IMR-90 (cell line): Measurements from ENCODE around the gene FCHO1. TPM values are rescaled to one million over a fixed set of nuclear protein-coding genes. Genes with fewer than 3 reads are reported as not detected.

Source experiments
- ATAC-seq: fragments of 200-7000 bp; cut with Tn5 transposase; 2 replicates; pipeline ENCODE4 v1.9.1; 2020; ENCODE audit warnings: low read depth, mild to moderate bottlenecking, moderate library complexity
- BruUV-seq: library from RNA; stranded (reverse); fragments of 400-500 nt; replicated peaks from 2 replicates; lab custom pipeline; 2021; lab: Mats Ljungman, UMichigan
- CTCF ChIA-PET: fragments of 300-600 bp; formaldehyde crosslinking; extraction: SDS; loops from one replicate; lab custom pipeline; 2021; ENCODE audit warnings: antibody characterized with exemption; lab: Yijun Ruan, JAX
- POLR2A ChIA-PET: fragments of 300-600 bp; sonication (Branson Sonifier 250); formaldehyde crosslinking; loops from one replicate; lab custom pipeline; 2022; ENCODE audit warnings: antibody characterized with exemption; ENCODE audit not compliant: unreplicated experiment; lab: Charles Lee
- DNase-seq: peaks from one replicate; pipeline ENCODE4 v3.0.0; 2013
- H2AFZ ChIP-seq: replicated peaks from 2 replicates; pipeline ENCODE3; 2013; ENCODE audit warnings: low read length, mild to moderate bottlenecking; ENCODE audit not compliant: poor library complexity
- H2AK5ac ChIP-seq: 2 replicates; pipeline ENCODE4 v1.6.1; 2013; ENCODE audit warnings: low read depth, low read length, inconsistent platforms
- H2AK9ac ChIP-seq: replicated peaks from 2 replicates; pipeline ENCODE3; 2013; ENCODE audit warnings: mild to moderate bottlenecking, low read depth, low read length, moderate library complexity; ENCODE audit not compliant: poor library complexity
- H2BK120ac ChIP-seq: 2 replicates; pipeline ENCODE4 v1.6.1; 2013; ENCODE audit warnings: low read depth, low read length, inconsistent platforms
- H2BK15ac ChIP-seq: 3 replicates; pipeline ENCODE4 v1.6.1; 2013; ENCODE audit warnings: low read depth, low read length, inconsistent platforms
- H2BK20ac ChIP-seq: 2 replicates; pipeline ENCODE4 v1.6.1; 2013; ENCODE audit warnings: low read depth, mild to moderate bottlenecking, inconsistent platforms, low read length, moderate library complexity
- H2BK5ac ChIP-seq: 2 replicates; pipeline ENCODE4 v1.6.1; 2013; ENCODE audit warnings: mild to moderate bottlenecking, low read depth, low read length, inconsistent platforms; ENCODE audit not compliant: poor library complexity, severe bottlenecking
- H3K14ac ChIP-seq: replicated peaks from 2 replicates; pipeline ENCODE4 v1.6.1; 2013; ENCODE audit warnings: low read depth, low read length, inconsistent platforms
- H3K18ac ChIP-seq: 2 replicates; pipeline ENCODE4 v1.6.1; 2013; ENCODE audit warnings: low read depth, low read length, control low read depth
- H3K23ac ChIP-seq: 2 replicates; pipeline ENCODE4 v1.6.1; 2013; ENCODE audit warnings: low read depth, low read length, inconsistent platforms
- H3K27ac ChIP-seq: 2 replicates; pipeline ENCODE4 v1.5.1; 2013; ENCODE audit warnings: mild to moderate bottlenecking, control low read depth, low read length; ENCODE audit not compliant: insufficient read depth
- H3K27me3 ChIP-seq: 2 replicates; pipeline ENCODE4 v1.6.1; 2013; ENCODE audit warnings: low read length; ENCODE audit not compliant: control insufficient read depth, insufficient read depth
- H3K36me3 ChIP-seq: 2 replicates; pipeline ENCODE4 v1.6.1; 2013; ENCODE audit warnings: low read length, mixed read lengths; ENCODE audit not compliant: control insufficient read depth, insufficient read depth
- H3K4ac ChIP-seq: 2 replicates; pipeline ENCODE4 v1.6.1; 2013; ENCODE audit warnings: low read depth, low read length, inconsistent platforms
- H3K4me1 ChIP-seq: 2 replicates; pipeline ENCODE4 v1.6.1; 2013; ENCODE audit warnings: low read length, mixed read lengths; ENCODE audit not compliant: control insufficient read depth, insufficient read depth
- H3K4me2 ChIP-seq: 2 replicates; pipeline ENCODE4 v1.6.1; 2013; ENCODE audit warnings: low read depth, mild to moderate bottlenecking, control low read depth, low read length, moderate library complexity
- H3K4me3 ChIP-seq: 2 replicates; pipeline ENCODE4 v1.5.1; 2013; ENCODE audit warnings: low read depth, mild to moderate bottlenecking, control low read depth, low read length, moderate library complexity; ENCODE audit not compliant: insufficient read depth
- H3K56ac ChIP-seq: 2 replicates; pipeline ENCODE4 v1.6.1; 2013; ENCODE audit warnings: low read length, inconsistent platforms; ENCODE audit not compliant: insufficient read depth; ENCODE audit errors: extremely low read depth
- H3K79me1 ChIP-seq, 2 experiments: 2 replicates each; pipeline ENCODE4 v1.6.1; 2013; ENCODE audit warnings: low read length in 2 of 2, inconsistent platforms in 1 of 2, low read depth in 1 of 2
- H3K9ac ChIP-seq: 2 replicates; pipeline ENCODE4 v1.6.1; 2013; ENCODE audit warnings: low read depth, low read length, control low read depth
- H3K9me1 ChIP-seq: 2 replicates; pipeline ENCODE4 v1.6.1; 2013; ENCODE audit warnings: low read length, inconsistent platforms; ENCODE audit not compliant: insufficient read depth
- H3K9me3 ChIP-seq: 2 replicates; pipeline ENCODE4 v1.6.1; 2013; ENCODE audit warnings: low read length; ENCODE audit not compliant: control insufficient read depth, insufficient read depth
- H4K20me1 ChIP-seq: 2 replicates; pipeline ENCODE4 v1.6.1; 2013; ENCODE audit warnings: low read length, inconsistent platforms; ENCODE audit not compliant: insufficient read depth
- H4K5ac ChIP-seq: 2 replicates; pipeline ENCODE4 v1.6.1; 2013; ENCODE audit warnings: mild to moderate bottlenecking, low read depth, low read length, control low read depth
- H4K8ac ChIP-seq, 2 experiments: 2 replicates each; pipeline ENCODE4 v1.6.1; 2013; ENCODE audit warnings: low read depth in 2 of 2, low read length in 2 of 2, control low read depth in 1 of 2, inconsistent platforms in 1 of 2
- H4K91ac ChIP-seq: 2 replicates; pipeline ENCODE4 v1.6.1; 2013; ENCODE audit warnings: low read depth, low read length, inconsistent platforms; ENCODE audit not compliant: insufficient read depth
- BHLHE40 ChIP-seq: fragments of 150-350 bp; IDR thresholded peaks from 2 replicates; pipeline ENCODE4 v1.6.1; 2016; ENCODE audit warnings: mild to moderate bottlenecking, low read depth, low read length
- CHD1 ChIP-seq: IDR thresholded peaks from 2 replicates; pipeline ENCODE4 v1.6.1; 2012; ENCODE audit warnings: low read depth, low read length, improper control_type of control experiment
- FOS ChIP-seq: fragments of 150-350 bp; IDR thresholded peaks from 2 replicates; pipeline ENCODE4 v1.6.1; 2016; ENCODE audit warnings: low read depth, low read length
- MAFK ChIP-seq: IDR thresholded peaks from 2 replicates; pipeline ENCODE4 v1.6.1; 2012; ENCODE audit warnings: low read depth, low read length, improper control_type of control experiment
- NFE2L2 ChIP-seq: fragments of 150-350 bp; IDR thresholded peaks from 2 replicates; pipeline ENCODE4 v1.6.1; 2016; ENCODE audit warnings: low read depth, mild to moderate bottlenecking, low read length
- POLR2A ChIP-seq: IDR thresholded peaks from 2 replicates; pipeline ENCODE4 v1.6.1; 2012; ENCODE audit warnings: mild to moderate bottlenecking, low read depth, low read length
- RFX5 ChIP-seq: IDR thresholded peaks from 2 replicates; pipeline ENCODE4 v1.8.0; 2012; ENCODE audit warnings: low read depth, mild to moderate bottlenecking, low read length, moderate library complexity
- SMC3 ChIP-seq: fragments of 150-350 bp; IDR thresholded peaks from 2 replicates; pipeline ENCODE4 v1.6.1; 2016; ENCODE audit warnings: low read depth, mild to moderate bottlenecking, antibody characterized with exemption, low read length, moderate library complexity
- WGBS, 2 experiments: methylation state at CpG; one replicate each; pipeline versions ENCODE4 v1.1.5 to v1.1.7; 2013; ENCODE audit warnings: missing lambda C conversion rate in 2 of 2; ENCODE audit not compliant: insufficient read length in 1 of 2; ENCODE audit errors: extremely low coverage in 2 of 2; 5-methylcytosine and 5-hydroxymethylcytosine counted together
- dilution Hi-C: fragments of 300-500 bp; cut with HindIII; formaldehyde crosslinking; loops from one replicate; pipeline ENCODE4 v1.14.3; 2018; ENCODE audit warnings: low sequenced_read_pairs; ENCODE audit not compliant: unreplicated experiment
- in situ Hi-C: fragments of 300-500 bp; cut with MboI; formaldehyde crosslinking; loops from 3 replicates; pipeline ENCODE4 v1.14.3; 2019; ENCODE audit warnings: low sequenced_read_pairs, inconsistent platforms, mixed read lengths
- intact Hi-C: fragments of 100-400 bp; cut with micrococcal nuclease; formaldehyde crosslinking; loops from 2 replicates; pipeline ENCODE4 v1.10.0; 2022
- polyA plus RNA-seq, 3 experiments: library from polyadenylated mRNA; depleted of rRNA; stranded (reverse); fragments of >200 nt; gene quantifications; 2 replicates each; pipeline ENCODE4 v1.2.3, GENCODE V29; 2012; ENCODE audit warnings: low replicate concordance in 1 of 3
- total RNA-seq: library from RNA; depleted of rRNA; stranded (reverse); fragments of >200 nt; gene quantifications from 2 replicates; pipeline ENCODE4 v1.2.3, GENCODE V29; 2012; rRNA removed

The FCHO1 gene
- total and polyA plus RNA-seq, 2 of the 4 experiments (the other 2 are of a cell fraction) = 0.18 to 1.0 TPM

- H4K8ac ChIP-seq = no peak overlapping the region
- ATAC-seq (no peak), DNase-seq (no peak)
- intact Hi-C loops (no loop called here), dilution Hi-C loops (no loop called here), in situ Hi-C loops (no loop called here)
- no peak overlapping the region for H3K27ac ChIP-seq
- H3K9me1 ChIP-seq = no peaks in the 10 kb centered on the region
- no peak overlapping the region for H3K4ac ChIP-seq
- H3K18ac ChIP-seq = no peak overlapping the region
- H3K4me1 ChIP-seq = peaks cover 4% of the 10 kb centered on the region
- no peak overlapping the region for H4K5ac ChIP-seq
- no peaks in the 10 kb centered on the region for H3K79me1 ChIP-seq
- no peak overlapping the region for H3K4me2 ChIP-seq
- no peak for TF ChIP-seq MAFK
- TF ChIP-seq NFE2L2 = no peak
- no peak for TF ChIP-seq SMC3
- no peak for TF ChIP-seq RFX5
- TF ChIP-seq POLR2A = no peak
- no peak for TF ChIP-seq FOS
- TF ChIP-seq CHD1 = no peak
- no peak for TF ChIP-seq BHLHE40
- H3K27me3 ChIP-seq = peaks cover 28% of the 10 kb centered on the region
- H2BK20ac ChIP-seq = no peak overlapping the region
- no peaks in the 10 kb centered on the region for H3K9me3 ChIP-seq
- no peak overlapping the region for H2AK9ac ChIP-seq
- H3K56ac ChIP-seq = no peak overlapping the region
- ChIA-PET POLR2A (no interaction called here), CTCF (no interaction called here)
- no peak overlapping the region for H2AK5ac ChIP-seq
- H3K4me3 ChIP-seq = no peak overlapping the region
- no peak overlapping the region for H4K91ac ChIP-seq
- no peak overlapping the region for H2BK15ac ChIP-seq
- no TSS peak for BruUV-seq
- no peak overlapping the region for H3K14ac ChIP-seq
- no peak overlapping the region for H3K9ac ChIP-seq
- no peak overlapping the region for H2BK5ac ChIP-seq
- no peaks in the 10 kb centered on the region for H3K36me3 ChIP-seq
- 86% methylated on average over 3 of the region's 7 CpGs; no CpG with 5 or more reads in 1 of the 2 experiments for WGBS, 2 experiments
- H4K20me1 ChIP-seq = no peaks in the 10 kb centered on the region
- H3K23ac ChIP-seq = no peak overlapping the region
- no peak overlapping the region for H2AFZ ChIP-seq
- H2BK120ac ChIP-seq = no peak overlapping the region
Measured at GRCh38 chr19:17837972-17838371, 86.7 kb downstream of the FCHO1 start.

Other genes starting within 250 kb of the FCHO1 start
- 33.9 and 37.2 TPM in 2 replicates for gene PGLS, start 239.8 kb upstream of the FCHO1 start, total RNA-seq
- gene PGLS, start 239.8 kb upstream of the FCHO1 start, polyA plus RNA-seq (2012; rRNA removed) = 74.3 and 92.0 TPM in 2 replicates
- gene COLGALT1, start 195.8 kb upstream of the FCHO1 start, total RNA-seq = 74.2 and 77.1 TPM in 2 replicates
- gene COLGALT1, start 195.8 kb upstream of the FCHO1 start, polyA plus RNA-seq (2012; rRNA removed) = 117 and 124 TPM in 2 replicates
- gene UNC13A, start 63.1 kb upstream of the FCHO1 start, total RNA-seq = under 0.01 and 0.18 TPM in 2 replicates
- 0.16 and 0.22 TPM in 2 replicates for gene UNC13A, start 63.1 kb upstream of the FCHO1 start, polyA plus RNA-seq (2012; rRNA removed)
- 6.1 and 10.6 TPM in 2 replicates for gene MAP1S, start 32.0 kb upstream of the FCHO1 start, total RNA-seq
- gene MAP1S, start 32.0 kb upstream of the FCHO1 start, polyA plus RNA-seq (2012; rRNA removed) = 48.6 and 50.1 TPM in 2 replicates
- gene B3GNT3, start 43.7 kb downstream of the FCHO1 start, total RNA-seq = not detected in 2 replicates
- gene B3GNT3, start 43.7 kb downstream of the FCHO1 start, polyA plus RNA-seq (2012; rRNA removed) = not detected in 2 replicates
- gene INSL3, start 70.0 kb downstream of the FCHO1 start, total RNA-seq = not detected in 2 replicates
- gene INSL3, start 70.0 kb downstream of the FCHO1 start, polyA plus RNA-seq (2012; rRNA removed) = not detected in 2 replicates
- gene JAK3, start 96.5 kb downstream of the FCHO1 start, total RNA-seq = 0.28 and 0.36 TPM in 2 replicates
- gene JAK3, start 96.5 kb downstream of the FCHO1 start, polyA plus RNA-seq (2012; rRNA removed) = 1.2 and 1.5 TPM in 2 replicates
- 1,241 and 1,351 TPM in 2 replicates for gene RPL18A, start 108.4 kb downstream of the FCHO1 start, total RNA-seq
- gene RPL18A, start 108.4 kb downstream of the FCHO1 start, polyA plus RNA-seq (2012; rRNA removed) = 1,735 and 2,064 TPM in 2 replicates
- not detected in 2 replicates for gene SLC5A5, start 120.5 kb downstream of the FCHO1 start, total RNA-seq
- gene SLC5A5, start 120.5 kb downstream of the FCHO1 start, polyA plus RNA-seq (2012; rRNA removed) = not detected in 2 replicates
- gene CCDC124, start 181.5 kb downstream of the FCHO1 start, total RNA-seq = 29.4 and 30.1 TPM in 2 replicates
- 112 and 148 TPM in 2 replicates for gene CCDC124, start 181.5 kb downstream of the FCHO1 start, polyA plus RNA-seq (2012; rRNA removed)
- under 0.01 TPM in 1 of 2 replicates, not detected in the other for gene KCNN1, start 215.6 kb downstream of the FCHO1 start, total RNA-seq
- gene KCNN1, start 215.6 kb downstream of the FCHO1 start, polyA plus RNA-seq (2012; rRNA removed) = 0.09 and 0.36 TPM in 2 replicates